Measurements from ENCODE around the gene PRSS27. TPM values are rescaled to one million over a fixed set of nuclear protein-coding genes. Genes with fewer than 3 reads are reported as not detected.
"Not testable (repeated sequence)": the region's sequence is repeated elsewhere in the genome, so short reads cannot be mapped to it uniquely, and the experiment has no call there.

The PRSS27 gene
- total RNA-seq, 1 donor from 2014 or later, result 5.5 TPM

GRCh38 chr16:2728034-2728433 is 8.0 kb upstream of the PRSS27 start:
- no peak overlapping the region for H3K4me3 Mint-ChIP-seq (ENCODE audit: unreplicated experiment)
- H3K4me1 Mint-ChIP-seq (ENCODE audit: unreplicated experiment), result no peaks in the 10 kb centered on the region
- peaks cover 17% of the 10 kb centered on the region for H3K27me3 Mint-ChIP-seq (ENCODE audit: unreplicated experiment)
- H3K27ac Mint-ChIP-seq (ENCODE audit: unreplicated experiment), result no peak overlapping the region
- no peak for DNase-seq (ENCODE audit: extremely low spot score, unreplicated experiment)
- no peaks in the 10 kb centered on the region for H3K36me3 Mint-ChIP-seq (ENCODE audit: unreplicated experiment)
- no peak for TF ChIP-seq CTCF (IDR thresholded peaks at IDR 0.05)
- no peaks in the 10 kb centered on the region for H3K9me3 Mint-ChIP-seq (ENCODE audit: unreplicated experiment)

GRCh38 chr16:2726923-2727322 is 6.9 kb upstream of the PRSS27 start:
- TF ChIP-seq CTCF (IDR thresholded peaks at IDR 0.05), result no peak
- Mint-ChIP-seq H3K4me3 (ENCODE audit: unreplicated experiment) (no peak overlapping the region), H3K27me3 (ENCODE audit: unreplicated experiment) (peaks cover 11% of the 10 kb centered on the region), H3K4me1 (ENCODE audit: unreplicated experiment) (no peaks in the 10 kb centered on the region), H3K9me3 (ENCODE audit: unreplicated experiment) (no peaks in the 10 kb centered on the region), H3K27ac (ENCODE audit: unreplicated experiment) (no peak overlapping the region), H3K36me3 (ENCODE audit: unreplicated experiment) (no peaks in the 10 kb centered on the region)
- DNase-seq (ENCODE audit: extremely low spot score, unreplicated experiment), result no peak

- Mint-ChIP-seq H3K9me3 (ENCODE audit: unreplicated experiment) (no peaks in the 10 kb centered on the region), H3K27ac (ENCODE audit: unreplicated experiment) (no peak overlapping the region), H3K36me3 (ENCODE audit: unreplicated experiment) (no peaks in the 10 kb centered on the region), H3K4me3 (ENCODE audit: unreplicated experiment) (no peak overlapping the region), H3K27me3 (ENCODE audit: unreplicated experiment) (peaks cover 9% of the 10 kb centered on the region), H3K4me1 (ENCODE audit: unreplicated experiment) (peaks cover 3% of the 10 kb centered on the region)
- DNase-seq (ENCODE audit: extremely low spot score, unreplicated experiment), result peak; percentile 80
- TF ChIP-seq CTCF (IDR thresholded peaks at IDR 0.05), result no peak
Observed at GRCh38 chr16:2724816-2725348, 4.9 kb upstream of the PRSS27 start.

GRCh38 chr16:2724088-2724676 is 4.2 kb upstream of the PRSS27 start:
- TF ChIP-seq CTCF (IDR thresholded peaks at IDR 0.05), result no peak
- peaks cover 3% of the 10 kb centered on the region for H3K4me1 Mint-ChIP-seq (ENCODE audit: unreplicated experiment)
- H3K27me3 Mint-ChIP-seq (ENCODE audit: unreplicated experiment), result peaks cover 9% of the 10 kb centered on the region
- no peak for DNase-seq (ENCODE audit: extremely low spot score, unreplicated experiment)
- H3K27ac Mint-ChIP-seq (ENCODE audit: unreplicated experiment), result no peak overlapping the region
- no peaks in the 10 kb centered on the region for H3K36me3 Mint-ChIP-seq (ENCODE audit: unreplicated experiment)
- no peak overlapping the region for H3K4me3 Mint-ChIP-seq (ENCODE audit: unreplicated experiment)
- no peaks in the 10 kb centered on the region for H3K9me3 Mint-ChIP-seq (ENCODE audit: unreplicated experiment)

- not testable (repeated sequence) for DNase-seq (ENCODE audit: extremely low spot score, unreplicated experiment); H3K27ac Mint-ChIP-seq (ENCODE audit: unreplicated experiment); H3K27me3 Mint-ChIP-seq (ENCODE audit: unreplicated experiment); H3K4me1 Mint-ChIP-seq (ENCODE audit: unreplicated experiment); H3K36me3 Mint-ChIP-seq (ENCODE audit: unreplicated experiment); H3K9me3 Mint-ChIP-seq (ENCODE audit: unreplicated experiment)
- H3K4me3 Mint-ChIP-seq (ENCODE audit: unreplicated experiment), result peak overlapping the region; percentile 63
Observed at GRCh38 chr16:2721634-2722173, 1.7 kb upstream of the PRSS27 start.

Data from osteocyte (in vitro differentiated cells).